HEK293 (cell line): ENCODE results near the gene TSPOAP1.

Experiments
- ZBTB48 ChIP-seq: fragments of 450-650 bp; formaldehyde crosslinking; IDR thresholded peaks from 2 replicates; pipeline ENCODE4 v1.5.1; 2016; ENCODE audit warnings: missing biosample characterization, missing genetic modification characterization
- ZEB2 ChIP-seq: fragments of 450-650 bp; formaldehyde crosslinking; IDR thresholded peaks from 2 replicates; pipeline ENCODE4 v1.5.1; 2016; ENCODE audit warnings: missing biosample characterization, missing genetic modification characterization
- ZNF311 ChIP-seq: fragments of 450-650 bp; formaldehyde crosslinking; IDR thresholded peaks from 2 replicates; pipeline ENCODE4 v1.5.1; 2017; ENCODE audit warnings: missing biosample characterization, missing genetic modification characterization, borderline replicate concordance
- ZNF785 ChIP-seq: fragments of 450-650 bp; formaldehyde crosslinking; IDR thresholded peaks from 2 replicates; pipeline ENCODE4 v1.5.1; 2016; ENCODE audit warnings: missing biosample characterization, missing genetic modification characterization
- TF ChIP-seq, protein P1 (sequence below): fragments of 450-650 bp; formaldehyde crosslinking; IDR thresholded peaks from 2 replicates; pipeline ENCODE4 v1.5.1; 2016; ENCODE audit warnings: missing biosample characterization, missing genetic modification characterization
- TF ChIP-seq, protein P2 (sequence below): fragments of 450-650 bp; formaldehyde crosslinking; IDR thresholded peaks from 2 replicates; pipeline ENCODE4 v1.5.1; 2016; ENCODE audit warnings: missing biosample characterization, missing genetic modification characterization
- TF ChIP-seq, protein P3 (sequence below): fragments of 450-650 bp; formaldehyde crosslinking; IDR thresholded peaks from 2 replicates; pipeline ENCODE4 v1.5.1; 2016; ENCODE audit warnings: missing biosample characterization, missing genetic modification characterization

DNA sequence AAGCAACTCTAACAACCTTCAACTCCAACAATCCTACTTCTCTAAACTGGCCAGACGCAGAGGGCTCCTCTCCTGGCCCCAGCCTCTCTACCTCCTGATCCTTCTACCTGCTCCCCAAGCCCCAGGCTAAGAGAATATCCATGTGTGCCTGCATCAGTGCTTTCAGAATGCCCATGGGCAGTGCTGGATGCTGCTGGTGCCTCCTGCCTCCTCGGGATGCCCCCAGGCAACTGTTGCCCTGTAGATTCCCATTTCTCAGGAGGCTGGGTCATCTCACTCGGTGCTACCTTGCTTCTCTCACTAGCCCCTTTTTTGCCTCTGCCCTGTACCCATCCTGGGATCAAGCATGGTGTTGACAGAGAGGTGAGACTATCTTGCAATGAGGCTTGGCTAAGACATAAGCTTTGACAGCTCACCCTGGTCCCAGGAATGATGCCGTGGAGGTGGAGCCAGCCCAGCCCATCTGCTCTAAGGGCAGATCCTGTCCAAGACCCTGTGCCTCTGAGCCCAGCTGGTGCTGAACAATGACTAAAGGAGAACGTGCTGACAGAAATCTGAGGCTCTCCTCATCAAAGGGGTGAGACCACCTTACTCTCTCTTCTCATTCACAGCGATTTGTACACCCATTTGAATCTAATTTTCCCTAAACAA lies 42.8 kb upstream of the TSPOAP1 start:
- TF ChIP-seq, protein P1, sequence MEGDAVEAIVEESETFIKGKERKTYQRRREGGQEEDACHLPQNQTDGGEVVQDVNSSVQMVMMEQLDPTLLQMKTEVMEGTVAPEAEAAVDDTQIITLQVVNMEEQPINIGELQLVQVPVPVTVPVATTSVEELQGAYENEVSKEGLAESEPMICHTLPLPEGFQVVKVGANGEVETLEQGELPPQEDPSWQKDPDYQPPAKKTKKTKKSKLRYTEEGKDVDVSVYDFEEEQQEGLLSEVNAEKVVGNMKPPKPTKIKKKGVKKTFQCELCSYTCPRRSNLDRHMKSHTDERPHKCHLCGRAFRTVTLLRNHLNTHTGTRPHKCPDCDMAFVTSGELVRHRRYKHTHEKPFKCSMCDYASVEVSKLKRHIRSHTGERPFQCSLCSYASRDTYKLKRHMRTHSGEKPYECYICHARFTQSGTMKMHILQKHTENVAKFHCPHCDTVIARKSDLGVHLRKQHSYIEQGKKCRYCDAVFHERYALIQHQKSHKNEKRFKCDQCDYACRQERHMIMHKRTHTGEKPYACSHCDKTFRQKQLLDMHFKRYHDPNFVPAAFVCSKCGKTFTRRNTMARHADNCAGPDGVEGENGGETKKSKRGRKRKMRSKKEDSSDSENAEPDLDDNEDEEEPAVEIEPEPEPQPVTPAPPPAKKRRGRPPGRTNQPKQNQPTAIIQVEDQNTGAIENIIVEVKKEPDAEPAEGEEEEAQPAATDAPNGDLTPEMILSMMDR (tag by site-specific recombination): no peak
- TF ChIP-seq ZNF785: no peak
- TF ChIP-seq, protein P2, sequence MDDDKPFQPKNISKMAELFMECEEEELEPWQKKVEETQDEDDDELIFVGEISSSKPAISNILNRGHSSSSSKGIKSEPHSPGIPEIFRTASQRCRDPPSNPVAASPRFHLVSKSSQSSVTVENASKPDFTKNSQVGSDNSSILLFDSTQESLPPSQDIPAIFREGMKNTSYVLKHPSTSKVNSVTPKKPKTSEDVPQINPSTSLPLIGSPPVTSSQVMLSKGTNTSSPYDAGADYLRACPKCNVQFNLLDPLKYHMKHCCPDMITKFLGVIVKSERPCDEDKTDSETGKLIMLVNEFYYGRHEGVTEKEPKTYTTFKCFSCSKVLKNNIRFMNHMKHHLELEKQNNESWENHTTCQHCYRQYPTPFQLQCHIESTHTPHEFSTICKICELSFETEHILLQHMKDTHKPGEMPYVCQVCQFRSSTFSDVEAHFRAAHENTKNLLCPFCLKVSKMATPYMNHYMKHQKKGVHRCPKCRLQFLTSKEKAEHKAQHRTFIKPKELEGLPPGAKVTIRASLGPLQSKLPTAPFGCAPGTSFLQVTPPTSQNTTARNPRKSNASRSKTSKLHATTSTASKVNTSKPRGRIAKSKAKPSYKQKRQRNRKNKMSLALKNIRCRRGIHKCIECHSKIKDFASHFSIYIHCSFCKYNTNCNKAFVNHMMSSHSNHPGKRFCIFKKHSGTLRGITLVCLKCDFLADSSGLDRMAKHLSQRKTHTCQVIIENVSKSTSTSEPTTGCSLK (tag by site-specific recombination): no peak
- no peak for TF ChIP-seq ZBTB48 (tag by site-specific recombination)
- no peak for TF ChIP-seq ZNF311
- TF ChIP-seq ZEB2: no peak
- TF ChIP-seq, protein P3, sequence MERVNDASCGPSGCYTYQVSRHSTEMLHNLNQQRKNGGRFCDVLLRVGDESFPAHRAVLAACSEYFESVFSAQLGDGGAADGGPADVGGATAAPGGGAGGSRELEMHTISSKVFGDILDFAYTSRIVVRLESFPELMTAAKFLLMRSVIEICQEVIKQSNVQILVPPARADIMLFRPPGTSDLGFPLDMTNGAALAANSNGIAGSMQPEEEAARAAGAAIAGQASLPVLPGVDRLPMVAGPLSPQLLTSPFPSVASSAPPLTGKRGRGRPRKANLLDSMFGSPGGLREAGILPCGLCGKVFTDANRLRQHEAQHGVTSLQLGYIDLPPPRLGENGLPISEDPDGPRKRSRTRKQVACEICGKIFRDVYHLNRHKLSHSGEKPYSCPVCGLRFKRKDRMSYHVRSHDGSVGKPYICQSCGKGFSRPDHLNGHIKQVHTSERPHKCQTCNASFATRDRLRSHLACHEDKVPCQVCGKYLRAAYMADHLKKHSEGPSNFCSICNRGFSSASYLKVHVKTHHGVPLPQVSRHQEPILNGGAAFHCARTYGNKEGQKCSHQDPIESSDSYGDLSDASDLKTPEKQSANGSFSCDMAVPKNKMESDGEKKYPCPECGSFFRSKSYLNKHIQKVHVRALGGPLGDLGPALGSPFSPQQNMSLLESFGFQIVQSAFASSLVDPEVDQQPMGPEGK (tag by site-specific recombination): no peak
